ENCODE results near the gene JHY.

The JHY gene

DNA sequence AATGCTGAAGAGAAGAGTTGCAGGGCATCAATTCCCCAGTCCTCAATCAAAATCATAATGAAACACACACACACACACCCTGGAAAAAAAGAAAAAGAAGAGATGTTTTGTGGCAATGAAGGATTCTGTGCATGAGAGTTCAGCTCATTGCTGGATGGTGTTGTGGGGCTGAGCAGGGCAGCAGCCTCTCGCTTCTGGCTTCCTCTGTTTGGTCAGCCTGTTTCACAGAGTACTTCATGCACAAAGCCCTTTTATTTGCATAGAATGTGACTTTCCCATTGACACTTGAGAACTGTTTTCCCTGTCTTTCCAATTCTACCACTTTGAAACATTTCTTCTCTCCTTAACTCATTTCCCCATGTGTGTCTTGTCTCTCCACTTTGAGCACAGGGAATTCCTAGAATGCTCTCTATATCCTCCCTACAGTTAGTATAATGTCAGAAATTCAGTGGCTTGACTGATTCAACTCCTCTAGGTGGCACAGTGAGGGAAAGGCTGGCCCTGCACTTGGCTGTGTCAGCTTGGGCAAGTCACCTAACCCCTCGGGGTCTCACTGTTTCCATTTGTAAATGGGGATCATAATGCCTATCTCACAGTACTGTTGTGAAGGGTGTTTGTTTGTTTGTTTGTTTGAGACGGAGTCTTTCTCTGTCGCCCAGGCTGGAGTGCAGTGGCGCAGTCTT, 124.4 kb downstream of the JHY start:
- TF ChIP-seq, protein P1, sequence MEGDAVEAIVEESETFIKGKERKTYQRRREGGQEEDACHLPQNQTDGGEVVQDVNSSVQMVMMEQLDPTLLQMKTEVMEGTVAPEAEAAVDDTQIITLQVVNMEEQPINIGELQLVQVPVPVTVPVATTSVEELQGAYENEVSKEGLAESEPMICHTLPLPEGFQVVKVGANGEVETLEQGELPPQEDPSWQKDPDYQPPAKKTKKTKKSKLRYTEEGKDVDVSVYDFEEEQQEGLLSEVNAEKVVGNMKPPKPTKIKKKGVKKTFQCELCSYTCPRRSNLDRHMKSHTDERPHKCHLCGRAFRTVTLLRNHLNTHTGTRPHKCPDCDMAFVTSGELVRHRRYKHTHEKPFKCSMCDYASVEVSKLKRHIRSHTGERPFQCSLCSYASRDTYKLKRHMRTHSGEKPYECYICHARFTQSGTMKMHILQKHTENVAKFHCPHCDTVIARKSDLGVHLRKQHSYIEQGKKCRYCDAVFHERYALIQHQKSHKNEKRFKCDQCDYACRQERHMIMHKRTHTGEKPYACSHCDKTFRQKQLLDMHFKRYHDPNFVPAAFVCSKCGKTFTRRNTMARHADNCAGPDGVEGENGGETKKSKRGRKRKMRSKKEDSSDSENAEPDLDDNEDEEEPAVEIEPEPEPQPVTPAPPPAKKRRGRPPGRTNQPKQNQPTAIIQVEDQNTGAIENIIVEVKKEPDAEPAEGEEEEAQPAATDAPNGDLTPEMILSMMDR (IDR thresholded peaks at IDR 0.05; ENCODE audit: low read length, missing control alignments) = no peak
- no peak overlapping the region for H3K4me3 ChIP-seq (replicated peaks; ENCODE audit: low read depth, low read length)
- DNase-seq (ENCODE audit: low read depth) = no peak

Data from fibroblast of pulmonary artery (primary cell).